Measurements from ENCODE around the gene CDC45. TPM values are rescaled to one million over a fixed set of nuclear protein-coding genes. Genes with fewer than 3 reads are reported as not detected.

CDC45 gene
- total RNA-seq: 1 to 10 TPM in 2 of 7 donors, under 1 TPM in 2, not detected in 3; 0.87 to 2.2 (median 1.1) TPM
- 1 to 10 TPM in 1 of 2 donors, under 1 TPM in 1; 0.46 to 1.4 TPM for polyA plus RNA-seq
- long read RNA-seq, donor 1, partial matches to known transcripts: 0 of 1 reads
- long read RNA-seq, donor 1, other reads (novel, unspliced or antisense): 1 of 1 reads
- long read RNA-seq, donor 2, transcript CDC45-201 (19 exons, 1,976 nt): major isoform, 12 of 33 reads
- long read RNA-seq, donor 2, transcript CDC45-207 (4 exons, 568 nt): minor isoform, 5 of 33 reads
- long read RNA-seq, donor 2, partial matches to known transcripts: 14 of 33 reads
- long read RNA-seq, donor 2, other reads (novel, unspliced or antisense): 0 of 33 reads
- long read RNA-seq, donor 3, partial matches to known transcripts: 0 of 3 reads
- long read RNA-seq, donor 3, other reads (novel, unspliced or antisense): 1 of 3 reads

GRCh38 chr22:19479355-19480172, at the start of gene CDC45:
TSS of gene CDC45 (plus strand) at chr22:19479920. CDS start at chr22:19479969, 49 bp downstream.
- DNase-seq: peak; percentile 93 to 95 (median 94)
- Histone ChIP-seq H3K9me3 (no peaks in the 10 kb centered on the region), H3K4me1 (ENCODE audit: insufficient read depth) (peaks cover 7% of the 10 kb centered on the region), H3K4me3 (peak within 1 kb of the TSS; percentile 76), H3K27ac (peak within 1 kb of the TSS; percentile 79 to 93), H3K27me3 (no peaks in the 10 kb centered on the region), H3K36me3 (no peaks in the 10 kb centered on the region)
- TF ChIP-seq EP300 (IDR thresholded peaks at IDR 0.05) (no peak), POLR2A (IDR thresholded peaks at IDR 0.05) (no peak)
- TF ChIP-seq, protein P1, sequence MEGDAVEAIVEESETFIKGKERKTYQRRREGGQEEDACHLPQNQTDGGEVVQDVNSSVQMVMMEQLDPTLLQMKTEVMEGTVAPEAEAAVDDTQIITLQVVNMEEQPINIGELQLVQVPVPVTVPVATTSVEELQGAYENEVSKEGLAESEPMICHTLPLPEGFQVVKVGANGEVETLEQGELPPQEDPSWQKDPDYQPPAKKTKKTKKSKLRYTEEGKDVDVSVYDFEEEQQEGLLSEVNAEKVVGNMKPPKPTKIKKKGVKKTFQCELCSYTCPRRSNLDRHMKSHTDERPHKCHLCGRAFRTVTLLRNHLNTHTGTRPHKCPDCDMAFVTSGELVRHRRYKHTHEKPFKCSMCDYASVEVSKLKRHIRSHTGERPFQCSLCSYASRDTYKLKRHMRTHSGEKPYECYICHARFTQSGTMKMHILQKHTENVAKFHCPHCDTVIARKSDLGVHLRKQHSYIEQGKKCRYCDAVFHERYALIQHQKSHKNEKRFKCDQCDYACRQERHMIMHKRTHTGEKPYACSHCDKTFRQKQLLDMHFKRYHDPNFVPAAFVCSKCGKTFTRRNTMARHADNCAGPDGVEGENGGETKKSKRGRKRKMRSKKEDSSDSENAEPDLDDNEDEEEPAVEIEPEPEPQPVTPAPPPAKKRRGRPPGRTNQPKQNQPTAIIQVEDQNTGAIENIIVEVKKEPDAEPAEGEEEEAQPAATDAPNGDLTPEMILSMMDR (IDR thresholded peaks at IDR 0.05): peak in 1 of 3 donors; percentile 17
- intact Hi-C loops (cut with DNase I): loop anchor here in 1 of 4 donors (10.0 kb wide), 1 partner anchor 295 kb away; no protein-coding TSS in a partner anchor
- WGBS, 3 donors: 1% methylated on average over 49 to 50 of the region's 50 CpGs

DNA sequence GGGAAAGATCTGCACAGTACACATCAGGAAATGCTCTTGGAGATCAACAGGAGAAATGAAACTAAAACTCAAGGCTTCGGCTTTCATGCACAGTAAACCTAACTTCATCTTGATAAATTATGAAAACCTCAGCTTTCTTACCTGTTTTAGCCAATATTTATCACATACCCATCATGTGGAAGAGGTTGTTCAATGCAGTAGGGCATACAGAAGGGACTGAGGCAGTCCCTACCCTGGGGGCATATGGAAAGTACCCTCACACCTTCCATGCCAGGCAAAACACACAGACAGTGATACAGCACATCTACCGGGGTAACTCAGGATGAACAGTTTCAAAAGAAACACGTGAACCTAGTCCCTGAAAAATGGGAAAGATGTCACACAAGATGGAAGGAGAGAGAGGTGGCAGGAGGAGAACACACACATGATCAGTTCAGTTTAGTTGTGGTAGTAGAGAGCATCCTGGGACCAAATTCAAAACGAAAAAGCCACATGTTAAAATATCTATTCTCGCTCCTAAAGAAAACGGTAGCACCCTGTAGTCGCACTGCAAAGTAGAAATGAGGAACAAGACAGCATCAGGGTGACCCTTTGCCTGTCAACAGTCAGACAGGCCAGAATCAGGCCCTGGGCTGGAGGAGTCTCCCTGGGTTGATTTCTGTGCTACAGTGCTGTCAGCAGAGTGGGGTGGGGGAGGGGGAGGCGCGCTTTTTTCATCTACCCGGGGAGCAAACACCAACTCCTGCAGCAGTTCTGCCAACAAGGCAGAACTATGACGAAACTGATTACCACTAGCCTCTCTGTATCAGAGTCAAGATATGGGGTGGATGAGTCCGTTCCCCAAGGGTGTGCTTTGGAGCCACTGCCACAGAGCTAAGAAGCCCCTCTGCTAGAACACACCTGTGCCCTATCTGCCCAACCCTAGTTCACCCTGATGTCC, 49.5 kb upstream of the CDC45 start:
- H3K27me3 ChIP-seq: no peaks in the 10 kb centered on the region
- no peaks in the 10 kb centered on the region for H3K36me3 ChIP-seq
- peak in 1 of 5 donors; percentile 28 for DNase-seq
- H3K9me3 ChIP-seq: no peaks in the 10 kb centered on the region
- no peak overlapping the region for H3K27ac ChIP-seq
- H3K4me3 ChIP-seq: peak overlapping the region; percentile 89
- intact Hi-C loops (cut with DNase I): loop anchor here in 1 of 4 donors (10.0 kb wide), 1 partner anchor 135 kb away; the partner anchor contains the start of gene CLTCL1
- H3K4me1 ChIP-seq (ENCODE audit: insufficient read depth): peaks cover 10% of the 10 kb centered on the region
- 6 to 13% (median 7%) methylated on average over 12 of the region's 12 CpGs for WGBS, 3 donors
- no peak for TF ChIP-seq EP300 (IDR thresholded peaks at IDR 0.05)

- peaks cover 10% of the 10 kb centered on the region for H3K4me1 ChIP-seq (ENCODE audit: insufficient read depth)
- intact Hi-C loops (cut with DNase I): no loop called here
- H3K36me3 ChIP-seq: no peaks in the 10 kb centered on the region
- DNase-seq: peak in 4 of 5 donors; percentile 27 to 61 (median 51)
- H3K4me3 ChIP-seq: peak overlapping the region; percentile 89
- H3K27ac ChIP-seq: peak overlapping the region in 1 of 2 donors; percentile 21
- TF ChIP-seq EP300 (IDR thresholded peaks at IDR 0.05) (no peak), POLR2A (IDR thresholded peaks at IDR 0.05) (no peak)
- TF ChIP-seq, protein P1 (IDR thresholded peaks at IDR 0.05): no peak
- no peaks in the 10 kb centered on the region for H3K9me3 ChIP-seq
- WGBS, 3 donors: 0 to 1% (median 0%) methylated on average over 38 to 53 of the region's 53 CpGs
- no peaks in the 10 kb centered on the region for H3K27me3 ChIP-seq
Measured at GRCh38 chr22:19430890-19431541, 48.7 kb upstream of the CDC45 start.

DNA sequence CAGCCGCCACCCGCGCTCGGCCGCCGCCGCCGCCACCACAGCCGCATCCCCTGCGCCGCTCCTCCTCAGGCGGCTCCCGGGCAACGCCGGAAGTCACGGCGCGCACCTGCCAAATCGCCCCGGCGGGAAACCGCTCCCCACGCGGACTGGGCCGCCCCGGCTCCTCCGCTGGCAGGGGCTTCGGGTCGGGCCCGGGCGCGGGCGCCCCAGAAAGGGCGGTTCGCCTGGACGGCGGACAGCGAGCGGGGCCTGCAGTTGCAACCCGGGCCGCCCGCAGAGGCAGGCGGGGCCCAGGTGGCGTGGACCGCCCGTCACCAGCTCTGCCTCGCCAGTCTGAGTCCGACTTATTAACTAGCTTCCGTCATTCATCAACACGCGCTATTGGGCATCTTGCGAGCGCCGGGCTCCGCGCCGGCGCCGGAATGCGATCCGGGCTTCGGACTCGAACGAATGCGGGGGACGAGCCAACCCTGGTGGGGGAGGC, 48.0 kb upstream of the CDC45 start, which contains the start of gene HIRA:
Gene HIRA (minus strand): TSS at position 85 of the 484 bp plus-strand sequence. CDS start 257 bp downstream, outside the sequence.
- Histone ChIP-seq H3K9me3 (no peaks in the 10 kb centered on the region), H3K4me1 (ENCODE audit: insufficient read depth) (peaks cover 10% of the 10 kb centered on the region), H3K27me3 (no peaks in the 10 kb centered on the region), H3K4me3 (peak within 1 kb of the TSS; percentile 89), H3K27ac (peak within 1 kb of the TSS; percentile 70 to 88), H3K36me3 (no peaks in the 10 kb centered on the region)
- no peak for TF ChIP-seq EP300 (IDR thresholded peaks at IDR 0.05)
- TF ChIP-seq POLR2A (IDR thresholded peaks at IDR 0.05): no peak
- TF ChIP-seq, protein P1 (IDR thresholded peaks at IDR 0.05): no peak
- intact Hi-C loops (cut with DNase I): no loop called here
- DNase-seq: peak; percentile 70 to 89 (median 81)
- WGBS, 3 donors: 0 to 1% (median 0%) methylated on average over 38 to 66 of the region's 66 CpGs

Measured in ovary (tissue), 10 donors.